ENCODE data around the gene C7orf33. TPM values are rescaled to one million over a fixed set of nuclear protein-coding genes. Genes with fewer than 3 reads are reported as not detected.
A peak's percentile ranks its signal among the peaks of the same experiment; 100 is the strongest.

Gene C7orf33
- total and polyA plus RNA-seq, 11 donors, result not detected

- H3K27me3 ChIP-seq, result no peaks in the 10 kb centered on the region
- intact Hi-C loops (cut with DNase I), result no loop called here
- peaks cover 0 to 15% (median 0%) of the 10 kb centered on the region in 12 donors for H3K4me1 ChIP-seq
- H3K36me3 ChIP-seq, result no peaks in the 10 kb centered on the region
- TF ChIP-seq, protein P1, sequence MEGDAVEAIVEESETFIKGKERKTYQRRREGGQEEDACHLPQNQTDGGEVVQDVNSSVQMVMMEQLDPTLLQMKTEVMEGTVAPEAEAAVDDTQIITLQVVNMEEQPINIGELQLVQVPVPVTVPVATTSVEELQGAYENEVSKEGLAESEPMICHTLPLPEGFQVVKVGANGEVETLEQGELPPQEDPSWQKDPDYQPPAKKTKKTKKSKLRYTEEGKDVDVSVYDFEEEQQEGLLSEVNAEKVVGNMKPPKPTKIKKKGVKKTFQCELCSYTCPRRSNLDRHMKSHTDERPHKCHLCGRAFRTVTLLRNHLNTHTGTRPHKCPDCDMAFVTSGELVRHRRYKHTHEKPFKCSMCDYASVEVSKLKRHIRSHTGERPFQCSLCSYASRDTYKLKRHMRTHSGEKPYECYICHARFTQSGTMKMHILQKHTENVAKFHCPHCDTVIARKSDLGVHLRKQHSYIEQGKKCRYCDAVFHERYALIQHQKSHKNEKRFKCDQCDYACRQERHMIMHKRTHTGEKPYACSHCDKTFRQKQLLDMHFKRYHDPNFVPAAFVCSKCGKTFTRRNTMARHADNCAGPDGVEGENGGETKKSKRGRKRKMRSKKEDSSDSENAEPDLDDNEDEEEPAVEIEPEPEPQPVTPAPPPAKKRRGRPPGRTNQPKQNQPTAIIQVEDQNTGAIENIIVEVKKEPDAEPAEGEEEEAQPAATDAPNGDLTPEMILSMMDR (IDR thresholded peaks at IDR 0.05), result no peak
- TF ChIP-seq POLR2A (IDR thresholded peaks at IDR 0.05), result no peak
- no peak for ATAC-seq
- no peak for DNase-seq
- no peaks in the 10 kb centered on the region for H3K9me3 ChIP-seq
- WGBS, 4 donors, result 57 to 75% (median 67%) methylated on average over 2 of the region's 2 CpGs
- no peak overlapping the region for H3K27ac ChIP-seq
- H3K4me3 ChIP-seq, result no peak overlapping the region
These were observed 70.9 kb downstream of the C7orf33 start for GRCh38 chr7:148661471-148661870.

- Histone ChIP-seq H3K27me3 (no peaks in the 10 kb centered on the region), H3K4me1 (peaks cover 0 to 15% (median 0%) of the 10 kb centered on the region in 12 donors), H3K4me3 (no peak overlapping the region), H3K36me3 (no peaks in the 10 kb centered on the region), H3K27ac (no peak overlapping the region), H3K9me3 (no peaks in the 10 kb centered on the region)
- no peak for DNase-seq
- 69 to 74% (median 70%) methylated on average over 3 of the region's 3 CpGs for WGBS, 4 donors
- ATAC-seq, result no peak
- intact Hi-C loops (cut with DNase I), result no loop called here
- TF ChIP-seq, protein P1 (IDR thresholded peaks at IDR 0.05), result no peak
These were observed 72.1 kb downstream of the C7orf33 start for GRCh38 chr7:148662646-148663045.

DNA sequence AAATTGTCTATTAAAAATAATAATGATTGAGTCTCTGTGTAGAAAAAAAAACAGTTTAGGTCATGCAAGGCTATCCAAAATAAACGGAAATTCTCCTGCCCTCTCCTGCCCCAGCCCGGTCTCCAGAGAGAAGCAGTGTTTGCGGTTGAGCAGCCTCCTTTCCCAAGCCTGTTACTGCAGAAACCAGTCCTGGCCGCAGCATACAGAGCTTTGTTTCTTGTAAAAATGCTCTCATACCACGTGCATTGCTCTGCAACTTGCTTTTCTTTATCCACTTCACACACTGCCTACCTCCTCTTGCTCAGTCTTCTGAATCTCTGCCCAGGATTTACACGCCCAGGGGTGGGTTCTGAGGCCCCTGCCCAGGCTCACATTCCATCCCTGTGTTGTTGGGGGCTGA, 73.8 kb downstream of the C7orf33 start:
- H3K36me3 ChIP-seq, result no peaks in the 10 kb centered on the region
- H3K27me3 ChIP-seq, result no peaks in the 10 kb centered on the region
- 28 to 45% (median 32%) methylated on average over 6 of the region's 6 CpGs for WGBS, 4 donors
- no peak for TF ChIP-seq POLR2A (IDR thresholded peaks at IDR 0.05)
- TF ChIP-seq, protein P1 (IDR thresholded peaks at IDR 0.05), result no peak
- H3K9me3 ChIP-seq, result no peaks in the 10 kb centered on the region
- H3K4me3 ChIP-seq, result no peak overlapping the region
- peaks cover 0 to 15% (median 0%) of the 10 kb centered on the region in 12 donors for H3K4me1 ChIP-seq
- ATAC-seq, result peak; percentile 68 to 85 (median 78)
- DNase-seq, result peak in 4 of 5 donors; percentile 53 to 70 (median 58)
- H3K27ac ChIP-seq, result peak overlapping the region in 2 of 12 donors; percentile 39 to 41
- intact Hi-C loops (cut with DNase I), result no loop called here

GRCh38 chr7:148665221-148665620, 74.7 kb downstream of the C7orf33 start:
- intact Hi-C loops (cut with DNase I), result no loop called here
- Histone ChIP-seq H3K9me3 (no peaks in the 10 kb centered on the region), H3K27me3 (no peaks in the 10 kb centered on the region), H3K4me3 (no peak overlapping the region), H3K27ac (no peak overlapping the region), H3K4me1 (peaks cover 0 to 15% (median 0%) of the 10 kb centered on the region in 12 donors), H3K36me3 (no peaks in the 10 kb centered on the region)
- DNase-seq (no peak), ATAC-seq (no peak)
- 75 to 88% (median 80%) methylated on average over 4 of the region's 4 CpGs for WGBS, 4 donors
- TF ChIP-seq, protein P1 (IDR thresholded peaks at IDR 0.05), result no peak
- TF ChIP-seq POLR2A (IDR thresholded peaks at IDR 0.05), result no peak

Other genes starting within 250 kb of the C7orf33 start
- 10 to 100 TPM; 39.8 to 58.3 (median 43.6) TPM for gene CUL1, start 108.1 kb downstream of the C7orf33 start, total RNA-seq
- gene CUL1, start 108.1 kb downstream of the C7orf33 start, polyA plus RNA-seq, result 10 to 100 TPM; 17.5 to 45.6 TPM

All from heart left ventricle (tissue), 16 donors.